ENCODE measurements around the gene BSN.
A peak's percentile ranks its signal among the peaks of the same experiment; 100 is the strongest.

BSN gene

GRCh38 chr3:49717959-49718857, 163.9 kb downstream of the BSN start:
- peak; percentile 2 for DNase-seq (ENCODE audit: low spot score)

- DNase-seq (ENCODE audit: low spot score), result no peak
These were observed 164.6 kb downstream of the BSN start for GRCh38 chr3:49718858-49719213.

GRCh38 chr3:49719214-49719884, 165.1 kb downstream of the BSN start, which contains the start of gene AMIGO3:
AMIGO3 (minus strand) TSS chr3:49719684; CDS start chr3:49719465, 219 bp downstream.
- peak; percentile 82 for DNase-seq (ENCODE audit: low spot score)
